K562 (cell line): Measurements from ENCODE around the gene KRTAP5-6. TPM values are rescaled to one million over a fixed set of nuclear protein-coding genes. Genes with fewer than 3 reads are reported as not detected.

Source experiments
- ATAC-seq: fragments of 200-7000 bp; cut with Tn5 transposase; 3 replicates; pipeline ENCODE4 v1.9.1; 2020; ENCODE audit warnings: moderate library complexity
- BruUV-seq: library from RNA; stranded (reverse); fragments of 400-500 nt; replicated peaks from 2 replicates; lab custom pipeline; 2021; lab: Mats Ljungman, UMichigan
- CTCF ChIA-PET: fragments of 300-600 bp; formaldehyde crosslinking; extraction: SDS; loops from one replicate; lab custom pipeline; 2021; ENCODE audit warnings: low intra/inter-chr PET ratio; lab: Yijun Ruan, JAX
- POLR2A ChIA-PET: fragments of 300-600, 350-650 bp; sonication (Branson Sonifier 250); formaldehyde crosslinking; extraction: SDS; loops from one replicate; lab custom pipeline; 2021; ENCODE audit warnings: antibody characterized with exemption, inconsistent platforms; lab: Yijun Ruan, JAX
- DNase-seq, 4 experiments: peaks; one replicate each; pipeline versions ENCODE4 v3.0.0 to v3.0.0-alpha.2; 2011 to 2018; ENCODE audit warnings: low spot score in 3 of 4, mixed read lengths in 3 of 4; ENCODE audit errors: extremely low read depth in 1 of 4
- FAIRE-seq: peaks from 2 replicates; lab custom pipeline; 2011; peaks lifted over from hg19 to GRCh38; lab: Jason Lieb, UNC
- H2AFZ ChIP-seq: 2 replicates; pipeline ENCODE4 v1.6.0; 2011; ENCODE audit warnings: low read depth, low read length, control low read depth, inconsistent platforms
- H3K27ac ChIP-seq: fragments of 200-600 bp; 3 replicates; pipeline ENCODE4 v1.8.0; 2011; ENCODE audit warnings: low read depth, mild to moderate bottlenecking, control low read depth, inconsistent platforms, low read length, moderate library complexity, mixed read lengths; ENCODE audit errors: extremely low read depth
- H3K27me3 ChIP-seq, 2 experiments: fragments of 300-600 bp in 1 of 2; 2 replicates in 1 of 2; 3 replicates in 1 of 2; pipeline versions ENCODE4 v1.6.0 to v1.8.0; 2011; ENCODE audit warnings: inconsistent platforms in 2 of 2, low read length in 2 of 2, mild to moderate bottlenecking in 1 of 2, mixed read lengths in 1 of 2, moderate library complexity in 1 of 2; ENCODE audit not compliant: control insufficient read depth in 2 of 2, insufficient read depth in 2 of 2
- H3K36me3 ChIP-seq: fragments of 300-600 bp; 3 replicates; pipeline ENCODE4 v1.8.0; 2011; ENCODE audit warnings: mild to moderate bottlenecking, low read length, inconsistent platforms; ENCODE audit not compliant: control insufficient read depth, insufficient read depth
- H3K4me1 ChIP-seq, 2 experiments: fragments of 200-600 bp in 1 of 2; replicated peaks in 1 of 2; 2 replicates in 1 of 2; 3 replicates in 1 of 2; pipeline versions ENCODE4 v1.5.1 to v1.8.0; 2011; ENCODE audit warnings: inconsistent platforms in 2 of 2, low read length in 2 of 2, mild to moderate bottlenecking in 1 of 2, mixed read lengths in 1 of 2, moderate library complexity in 1 of 2; ENCODE audit not compliant: control insufficient read depth in 2 of 2, insufficient read depth in 2 of 2
- H3K4me2 ChIP-seq: 2 replicates; pipeline ENCODE4 v1.6.1; 2011; ENCODE audit warnings: low read length, control low read depth, inconsistent platforms, mixed read lengths; ENCODE audit not compliant: insufficient read depth
- H3K4me3 ChIP-seq: fragments of 200-600 bp; sonication (generic), shearing (Covaris generic); 2 replicates; pipeline ENCODE4 v1.5.1; 2016; ENCODE audit warnings: control low read depth, inconsistent platforms
- H3K79me2 ChIP-seq: fragments of 200-600 bp; 3 replicates; pipeline ENCODE4 v1.8.0; 2011; ENCODE audit warnings: low read length, inconsistent platforms; ENCODE audit not compliant: control insufficient read depth, insufficient read depth
- H3K9ac ChIP-seq, 2 experiments: 2 replicates each; pipeline versions ENCODE4 v1.6.0 to v1.6.1; 2011; ENCODE audit warnings: low read depth in 2 of 2, low read length in 2 of 2, control low read depth in 1 of 2, inconsistent platforms in 1 of 2, mild to moderate bottlenecking in 1 of 2, mixed read lengths in 1 of 2; ENCODE audit not compliant: insufficient read depth in 1 of 2
- H3K9me1 ChIP-seq: one replicate; pipeline ENCODE4 v1.6.0; 2011; ENCODE audit warnings: inconsistent platforms, mild to moderate bottlenecking, low read length, moderate library complexity; ENCODE audit not compliant: control insufficient read depth, insufficient read depth
- H3K9me3 ChIP-seq: replicated peaks from 2 replicates; pipeline ENCODE4 v1.5.1; 2011; ENCODE audit warnings: low read depth, low read length, inconsistent platforms; ENCODE audit not compliant: control insufficient read depth, insufficient read depth
- H4K20me1 ChIP-seq: replicated peaks from 2 replicates; pipeline ENCODE4 v1.6.1; 2011; ENCODE audit warnings: low read length, inconsistent platforms, mixed read lengths; ENCODE audit not compliant: control insufficient read depth, insufficient read depth
- CGGBP1 ChIP-seq: fragments of 250-450 bp; sonication (Bioruptor Pico); IDR thresholded peaks from 2 replicates; pipeline ENCODE4 v1.9.0; 2021; ENCODE audit warnings: mild to moderate bottlenecking
- KAT8 ChIP-seq: fragments of 450-650 bp; IDR thresholded peaks from 2 replicates; pipeline ENCODE4 v1.6.1; 2016; ENCODE audit warnings: low read depth, mild to moderate bottlenecking
- POLR2AphosphoS5 ChIP-seq: IDR thresholded peaks from 2 replicates; pipeline ENCODE4 v1.6.1; 2011; ENCODE audit warnings: mild to moderate bottlenecking, low read depth, low read length, moderate library complexity; ENCODE audit not compliant: control insufficient read depth, insufficient read depth
- PRDM10 ChIP-seq: fragments of 450-650 bp; IDR thresholded peaks from 2 replicates; pipeline ENCODE4 v1.6.1; 2018; ENCODE audit not compliant: partially characterized antibody
- SPI1 ChIP-seq: IDR thresholded peaks from 2 replicates; pipeline ENCODE4 v1.6.1; 2011; ENCODE audit warnings: low read depth, low read length, control low read depth, borderline replicate concordance
- WGBS: fragments of 100-300 bp; shearing (Covaris generic); methylation state at CpG from one replicate; pipeline ENCODE4 v1.1.6; 2016; ENCODE audit warnings: low coverage, mixed read lengths; ENCODE audit not compliant: insufficient coverage; ENCODE audit errors: missing lambda C conversion rate; 5-methylcytosine and 5-hydroxymethylcytosine counted together
- in situ Hi-C: fragments of 300-500 bp; cut with MboI; formaldehyde crosslinking; loops from 4 replicates; pipeline ENCODE4 v1.15.0; 2018; ENCODE audit warnings: inconsistent platforms, mixed read lengths
- intact Hi-C: fragments of 100-400 bp; cut with micrococcal nuclease; formaldehyde crosslinking; loops from 2 replicates; pipeline ENCODE4 v1.14.2; 2022
- polyA plus RNA-seq, 8 experiments: library from polyadenylated mRNA; depleted of rRNA in 4 of 8; stranded (reverse) in 5 of 8; unstranded in 3 of 8; fragments of >200 nt; fragmentation: Nextera tagmentation in 2 of 8; fragmentation: Illumina TruSeq in 1 of 8; extraction: Ambion mirVana in 2 of 8; extraction: Trizol in 1 of 8; gene quantifications; 2 replicates each; pipeline versions ENCODE4 v1.2.1 to v1.2.3, GENCODE V29; 2011 to 2014; ENCODE audit warnings: inconsistent platforms in 1 of 8, missing spikeins in 1 of 8
- total RNA-seq, 7 experiments: library from RNA; depleted of rRNA in 6 of 7; stranded (reverse); fragments of >200 nt in 6 of 7; fragmentation: Illumina TruSeq in 2 of 7; extraction: Trizol in 2 of 7; gene quantifications; 2 replicates each; pipeline versions ENCODE4 v1.2.1 to v1.2.3, GENCODE V29; 2011 to 2021; ENCODE audit warnings: low replicate concordance in 1 of 7

KRTAP5-6 gene
- total and polyA plus RNA-seq, 9 of the 15 experiments (the other 6 are each of a cell fraction or from before 2014, with no cell fraction given), result not detected

GRCh38 chr11:1673446-1674172 is 23.4 kb upstream of the KRTAP5-6 start:
- H3K27me3 ChIP-seq, result peaks cover 35 to 43% of the 10 kb centered on the region in 2 experiments
- in situ Hi-C loops, result no loop called here
- TF ChIP-seq SPI1, result no peak
- no peak for TF ChIP-seq KAT8
- no peak for TF ChIP-seq CGGBP1 (CRISPR knock-in tag)
- no peak for TF ChIP-seq PRDM10
- TF ChIP-seq POLR2AphosphoS5, result no peak
- TF ChIP-seq, all 486 proteins: peak for 0
- Histone ChIP-seq H3K79me2 (no peaks in the 10 kb centered on the region), H3K4me3 (no peak overlapping the region), H2AFZ (no peak overlapping the region), H3K36me3 (no peaks in the 10 kb centered on the region), H4K20me1 (0 out of 2 replicates have a peak, but pooled peaks cover 9% of the 10 kb centered on the region), H3K9ac (no peak overlapping the region), H3K27ac (no peak overlapping the region), H3K4me1 (no peaks in the 10 kb centered on the region), H3K9me1 (peaks cover 2% of the 10 kb centered on the region), H3K9me3 (no peaks in the 10 kb centered on the region), H3K4me2 (no peak overlapping the region)
- ATAC-seq, result no peak
- CTCF ChIA-PET, result no interaction called here
- no TSS peak for BruUV-seq
- no peak for DNase-seq
- 1% methylated on average over 11 of the region's 11 CpGs for WGBS
- POLR2A ChIA-PET, result no interaction called here
- intact Hi-C loops, result no loop called here
- FAIRE-seq, result no peak
